ENCODE results near the gene UBE4A.

UBE4A gene

DNA sequence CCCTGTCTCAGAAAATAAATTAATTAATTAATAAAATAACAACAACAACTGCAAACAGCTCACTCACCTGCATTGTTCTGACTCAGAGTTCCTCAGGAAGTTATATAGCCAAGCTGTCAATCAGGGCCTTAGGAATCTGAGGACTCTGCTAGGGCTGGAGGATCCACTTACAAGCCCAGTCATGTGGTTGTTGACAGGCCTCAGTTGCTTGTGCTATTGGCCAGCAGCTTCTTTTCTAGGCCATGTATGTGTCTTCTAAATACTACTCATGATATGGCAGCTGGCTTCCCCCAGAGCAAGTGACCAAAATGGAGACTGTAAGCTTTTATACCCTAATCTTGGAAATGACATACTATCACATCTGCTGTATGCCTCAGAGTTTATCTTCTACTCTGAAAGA lies 21.2 kb downstream of the UBE4A start:
- Histone ChIP-seq H4K20me1 (ENCODE audit: insufficient read depth, low read length) (no peaks in the 10 kb centered on the region), H3K4me1 (ENCODE audit: low read length) (no peaks in the 10 kb centered on the region), H3K4me3 (ENCODE audit: low read length) (no peak overlapping the region), H3K4me2 (ENCODE audit: low read depth, low read length) (no peak overlapping the region), H3K9ac (ENCODE audit: low read length) (no peak overlapping the region), H3K9me2 (replicated peaks; ENCODE audit: insufficient read depth, low read length) (no peaks in the 10 kb centered on the region), H3K36me3 (replicated peaks; ENCODE audit: insufficient read depth, low read length) (peaks cover 8% of the 10 kb centered on the region; the same call in 1 of the 2 replicates), H3K27ac (ENCODE audit: low read length) (no peak overlapping the region), H3F3A (ENCODE audit: insufficient read depth, low read length) (no peaks in the 10 kb centered on the region), H2AFZ (ENCODE audit: low read length) (no peak overlapping the region), H3K9me3 (replicated peaks; ENCODE audit: insufficient read depth, low read length) (no peaks in the 10 kb centered on the region), H3K27me3 (replicated peaks; ENCODE audit: insufficient read depth, low read length) (no peaks in the 10 kb centered on the region), H3K79me2 (ENCODE audit: low read length) (no peaks in the 10 kb centered on the region)
- DNase-seq = no peak
- TF ChIP-seq, protein P1, sequence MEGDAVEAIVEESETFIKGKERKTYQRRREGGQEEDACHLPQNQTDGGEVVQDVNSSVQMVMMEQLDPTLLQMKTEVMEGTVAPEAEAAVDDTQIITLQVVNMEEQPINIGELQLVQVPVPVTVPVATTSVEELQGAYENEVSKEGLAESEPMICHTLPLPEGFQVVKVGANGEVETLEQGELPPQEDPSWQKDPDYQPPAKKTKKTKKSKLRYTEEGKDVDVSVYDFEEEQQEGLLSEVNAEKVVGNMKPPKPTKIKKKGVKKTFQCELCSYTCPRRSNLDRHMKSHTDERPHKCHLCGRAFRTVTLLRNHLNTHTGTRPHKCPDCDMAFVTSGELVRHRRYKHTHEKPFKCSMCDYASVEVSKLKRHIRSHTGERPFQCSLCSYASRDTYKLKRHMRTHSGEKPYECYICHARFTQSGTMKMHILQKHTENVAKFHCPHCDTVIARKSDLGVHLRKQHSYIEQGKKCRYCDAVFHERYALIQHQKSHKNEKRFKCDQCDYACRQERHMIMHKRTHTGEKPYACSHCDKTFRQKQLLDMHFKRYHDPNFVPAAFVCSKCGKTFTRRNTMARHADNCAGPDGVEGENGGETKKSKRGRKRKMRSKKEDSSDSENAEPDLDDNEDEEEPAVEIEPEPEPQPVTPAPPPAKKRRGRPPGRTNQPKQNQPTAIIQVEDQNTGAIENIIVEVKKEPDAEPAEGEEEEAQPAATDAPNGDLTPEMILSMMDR (IDR thresholded peaks at IDR 0.05; ENCODE audit: low read length) = no peak
- TF ChIP-seq EZH2phosphoT487 (IDR thresholded peaks at IDR 0.05; ENCODE audit: low read length) (no peak), EZH2 (optimal IDR thresholded peaks at IDR 0.05; ENCODE audit: low read depth, low read length) (no peak)

DNA sequence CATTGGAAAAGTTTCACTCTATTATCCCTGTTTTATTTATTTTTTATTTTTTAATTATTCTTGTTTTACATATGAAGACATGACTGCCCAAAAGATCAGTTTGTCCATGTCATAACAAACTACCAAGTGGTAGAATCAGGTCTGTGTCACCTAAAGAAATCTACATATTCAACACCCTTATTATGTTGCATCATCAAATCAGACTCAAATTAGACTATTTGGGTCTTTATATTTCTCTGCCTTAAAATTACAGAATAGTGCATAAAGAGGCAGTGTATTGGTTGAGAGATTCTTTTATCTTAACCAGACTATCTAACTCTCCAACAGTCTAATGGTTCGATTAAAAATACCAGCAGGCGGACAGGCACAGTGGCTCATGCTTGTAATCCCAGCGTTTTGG lies 23.6 kb downstream of the UBE4A start:
- H3K36me3 ChIP-seq (replicated peaks; ENCODE audit: insufficient read depth, low read length) = peaks cover 8% of the 10 kb centered on the region; the same call in 1 of the 2 replicates
- no peaks in the 10 kb centered on the region for H3K27me3 ChIP-seq (replicated peaks; ENCODE audit: insufficient read depth, low read length)
- no peak for DNase-seq
- no peaks in the 10 kb centered on the region for H3K9me2 ChIP-seq (replicated peaks; ENCODE audit: insufficient read depth, low read length)
- no peak overlapping the region for H3K27ac ChIP-seq (ENCODE audit: low read length)
- no peak overlapping the region for H3K9ac ChIP-seq (ENCODE audit: low read length)
- H3K9me3 ChIP-seq (replicated peaks; ENCODE audit: insufficient read depth, low read length) = no peaks in the 10 kb centered on the region
- no peak overlapping the region for H3K4me3 ChIP-seq (ENCODE audit: low read length)
- no peak overlapping the region for H3K4me2 ChIP-seq (ENCODE audit: low read depth, low read length)
- H3F3A ChIP-seq (ENCODE audit: insufficient read depth, low read length) = no peaks in the 10 kb centered on the region
- no peaks in the 10 kb centered on the region for H3K4me1 ChIP-seq (ENCODE audit: low read length)
- no peak overlapping the region for H2AFZ ChIP-seq (ENCODE audit: low read length)
- H3K79me2 ChIP-seq (ENCODE audit: low read length) = no peaks in the 10 kb centered on the region
- H4K20me1 ChIP-seq (ENCODE audit: insufficient read depth, low read length) = no peaks in the 10 kb centered on the region
- TF ChIP-seq EZH2phosphoT487 (IDR thresholded peaks at IDR 0.05; ENCODE audit: low read length) = no peak
- no peak for TF ChIP-seq EZH2 (optimal IDR thresholded peaks at IDR 0.05; ENCODE audit: low read depth, low read length)
- TF ChIP-seq, protein P1 (IDR thresholded peaks at IDR 0.05; ENCODE audit: low read length) = no peak

DNA sequence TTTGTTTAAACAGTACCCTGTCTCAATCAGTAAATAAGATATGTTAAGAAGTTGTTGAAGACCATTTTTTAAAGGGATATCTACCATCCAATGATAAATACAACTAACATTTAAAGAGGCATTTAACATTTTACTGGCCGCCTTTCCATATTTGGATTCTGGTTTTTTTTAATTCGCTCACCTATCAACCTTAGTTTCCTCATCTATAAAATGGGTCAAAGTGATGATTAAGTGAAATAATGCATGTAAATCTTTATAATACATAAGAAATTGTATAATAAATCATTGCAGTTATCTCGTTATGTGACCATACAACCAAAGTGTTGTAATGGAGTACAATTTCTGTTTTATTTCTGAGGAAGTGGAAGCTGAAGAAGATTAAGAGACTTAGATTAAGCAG lies 24.3 kb downstream of the UBE4A start:
- Histone ChIP-seq H3F3A (ENCODE audit: insufficient read depth, low read length) (no peaks in the 10 kb centered on the region), H3K36me3 (replicated peaks; ENCODE audit: insufficient read depth, low read length) (peaks cover 8% of the 10 kb centered on the region; the same call in 1 of the 2 replicates), H4K20me1 (ENCODE audit: insufficient read depth, low read length) (no peaks in the 10 kb centered on the region), H3K27me3 (replicated peaks; ENCODE audit: insufficient read depth, low read length) (no peaks in the 10 kb centered on the region), H3K9me3 (replicated peaks; ENCODE audit: insufficient read depth, low read length) (no peaks in the 10 kb centered on the region), H2AFZ (ENCODE audit: low read length) (no peak overlapping the region), H3K79me2 (ENCODE audit: low read length) (no peaks in the 10 kb centered on the region), H3K9me2 (replicated peaks; ENCODE audit: insufficient read depth, low read length) (no peaks in the 10 kb centered on the region), H3K27ac (ENCODE audit: low read length) (no peak overlapping the region), H3K9ac (ENCODE audit: low read length) (no peak overlapping the region), H3K4me1 (ENCODE audit: low read length) (no peaks in the 10 kb centered on the region), H3K4me3 (ENCODE audit: low read length) (no peak overlapping the region), H3K4me2 (ENCODE audit: low read depth, low read length) (no peak overlapping the region)
- TF ChIP-seq EZH2phosphoT487 (IDR thresholded peaks at IDR 0.05; ENCODE audit: low read length) (no peak), EZH2 (optimal IDR thresholded peaks at IDR 0.05; ENCODE audit: low read depth, low read length) (no peak)
- TF ChIP-seq, protein P1 (IDR thresholded peaks at IDR 0.05; ENCODE audit: low read length) = no peak
- no peak for DNase-seq

Data from MM.1S (cell line).